ENCODE results near the gene CCNL1.
"Not testable (repeated sequence)": the region's sequence is repeated elsewhere in the genome, so short reads cannot be mapped to it uniquely, and the experiment has no call there.

CCNL1 gene

DNA sequence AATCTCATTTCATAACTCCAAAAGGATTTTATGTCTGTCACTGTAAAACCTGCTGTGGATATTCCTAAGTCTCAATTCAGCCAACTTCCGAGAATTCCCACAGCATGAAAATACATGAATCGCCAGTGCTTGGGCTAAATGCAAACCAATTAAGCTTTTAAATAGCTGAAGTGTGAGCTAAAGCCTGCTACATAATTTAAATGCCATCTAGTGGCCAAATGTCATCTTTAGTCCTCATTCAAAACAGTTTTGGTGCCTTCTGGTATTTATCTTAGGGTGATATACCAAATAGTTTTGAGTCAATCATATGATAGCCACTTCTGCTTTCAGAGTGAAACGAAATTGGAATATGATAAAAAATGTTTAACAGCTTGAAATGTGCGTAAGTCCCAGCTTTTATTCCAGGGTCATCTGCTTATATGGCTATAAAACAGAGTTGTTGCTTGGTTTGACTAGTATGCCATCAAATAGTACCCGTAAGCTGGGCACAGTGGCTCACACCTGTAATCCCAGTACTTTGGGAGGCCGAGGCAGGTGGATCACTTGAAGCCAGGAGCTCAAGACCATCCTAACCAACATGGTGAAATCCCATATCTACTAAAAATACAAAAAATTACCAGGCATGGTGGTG is 41.8 kb upstream of the CCNL1 start:
- TF ChIP-seq, protein P1, sequence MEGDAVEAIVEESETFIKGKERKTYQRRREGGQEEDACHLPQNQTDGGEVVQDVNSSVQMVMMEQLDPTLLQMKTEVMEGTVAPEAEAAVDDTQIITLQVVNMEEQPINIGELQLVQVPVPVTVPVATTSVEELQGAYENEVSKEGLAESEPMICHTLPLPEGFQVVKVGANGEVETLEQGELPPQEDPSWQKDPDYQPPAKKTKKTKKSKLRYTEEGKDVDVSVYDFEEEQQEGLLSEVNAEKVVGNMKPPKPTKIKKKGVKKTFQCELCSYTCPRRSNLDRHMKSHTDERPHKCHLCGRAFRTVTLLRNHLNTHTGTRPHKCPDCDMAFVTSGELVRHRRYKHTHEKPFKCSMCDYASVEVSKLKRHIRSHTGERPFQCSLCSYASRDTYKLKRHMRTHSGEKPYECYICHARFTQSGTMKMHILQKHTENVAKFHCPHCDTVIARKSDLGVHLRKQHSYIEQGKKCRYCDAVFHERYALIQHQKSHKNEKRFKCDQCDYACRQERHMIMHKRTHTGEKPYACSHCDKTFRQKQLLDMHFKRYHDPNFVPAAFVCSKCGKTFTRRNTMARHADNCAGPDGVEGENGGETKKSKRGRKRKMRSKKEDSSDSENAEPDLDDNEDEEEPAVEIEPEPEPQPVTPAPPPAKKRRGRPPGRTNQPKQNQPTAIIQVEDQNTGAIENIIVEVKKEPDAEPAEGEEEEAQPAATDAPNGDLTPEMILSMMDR (IDR thresholded peaks at IDR 0.05; ENCODE audit: low read length) = peak; percentile 81
- TF ChIP-seq EZH2 (IDR thresholded peaks at IDR 0.05; ENCODE audit: borderline replicate concordance, low read length) = no peak
- H3K79me2 ChIP-seq (ENCODE audit: insufficient read depth, low read length) = no peaks in the 10 kb centered on the region
- no peak overlapping the region for H3K4me2 ChIP-seq (ENCODE audit: low read length)
- H3K9me2 ChIP-seq (ENCODE audit: low read depth, low read length) = no peaks in the 10 kb centered on the region
- no peaks in the 10 kb centered on the region for H3F3A ChIP-seq (ENCODE audit: insufficient read depth, low read length)
- no peak overlapping the region for H2AFZ ChIP-seq (ENCODE audit: low read length)
- no peak overlapping the region for H3K27ac ChIP-seq (ENCODE audit: low read depth, low read length, poor library complexity, severe bottlenecking)
- H3K4me1 ChIP-seq (ENCODE audit: insufficient read depth, low read length, severe bottlenecking) = no peaks in the 10 kb centered on the region
- H3K36me3 ChIP-seq (ENCODE audit: insufficient read depth, low read length) = no peaks in the 10 kb centered on the region
- no peaks in the 10 kb centered on the region for H3K27me3 ChIP-seq (ENCODE audit: insufficient read depth, low read length)
- H3K9ac ChIP-seq (ENCODE audit: low read length) = no peak overlapping the region
- H4K20me1 ChIP-seq (ENCODE audit: insufficient read depth, low read length) = no peaks in the 10 kb centered on the region; the same call in 1 of the 2 replicates
- no peaks in the 10 kb centered on the region for H3K9me3 ChIP-seq (ENCODE audit: low read length)
- H3K4me3 ChIP-seq (ENCODE audit: low read depth, low read length, poor library complexity, severe bottlenecking) = no peak overlapping the region

DNA sequence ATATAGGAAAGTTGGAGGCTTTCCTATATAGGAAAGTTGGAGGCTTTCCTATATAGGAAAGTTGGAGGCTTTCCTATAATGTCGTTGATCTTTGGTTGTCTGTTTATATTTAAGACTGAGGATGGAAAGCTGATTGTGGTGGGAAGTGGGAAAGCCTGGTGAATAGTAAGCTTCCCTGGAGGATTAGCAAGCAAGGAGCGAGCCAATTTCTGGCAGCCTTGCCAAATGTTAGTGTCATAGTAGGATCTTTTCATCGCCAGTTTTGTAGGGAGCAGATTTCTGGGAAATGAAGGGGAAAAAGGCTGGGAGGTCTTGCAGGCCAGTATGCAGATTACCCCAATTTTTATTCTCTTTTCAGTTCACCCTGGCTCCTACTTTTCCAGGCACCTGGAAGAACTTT is 39.9 kb upstream of the CCNL1 start:
- H3K9me3 ChIP-seq (ENCODE audit: low read length) = peaks cover 3% of the 10 kb centered on the region; the same call in 1 of the 2 replicates
- no peak overlapping the region for H3K4me3 ChIP-seq (ENCODE audit: low read depth, low read length, poor library complexity, severe bottlenecking)
- H3F3A ChIP-seq (ENCODE audit: insufficient read depth, low read length) = no peaks in the 10 kb centered on the region
- H3K9ac ChIP-seq (ENCODE audit: low read length) = no peak overlapping the region
- H3K4me2 ChIP-seq (ENCODE audit: low read length) = no peak overlapping the region
- no peaks in the 10 kb centered on the region for H3K79me2 ChIP-seq (ENCODE audit: insufficient read depth, low read length)
- no peaks in the 10 kb centered on the region; the same call in 1 of the 2 replicates for H4K20me1 ChIP-seq (ENCODE audit: insufficient read depth, low read length)
- no peaks in the 10 kb centered on the region for H3K4me1 ChIP-seq (ENCODE audit: insufficient read depth, low read length, severe bottlenecking)
- no peak overlapping the region for H2AFZ ChIP-seq (ENCODE audit: low read length)
- TF ChIP-seq, protein P1 (IDR thresholded peaks at IDR 0.05; ENCODE audit: low read length) = no peak
- TF ChIP-seq EZH2 (IDR thresholded peaks at IDR 0.05; ENCODE audit: borderline replicate concordance, low read length) = no peak
- H3K9me2 ChIP-seq (ENCODE audit: low read depth, low read length) = no peaks in the 10 kb centered on the region
- H3K27ac ChIP-seq (ENCODE audit: low read depth, low read length, poor library complexity, severe bottlenecking) = no peak overlapping the region
- no peaks in the 10 kb centered on the region for H3K36me3 ChIP-seq (ENCODE audit: insufficient read depth, low read length)
- H3K27me3 ChIP-seq (ENCODE audit: insufficient read depth, low read length) = no peaks in the 10 kb centered on the region

DNA sequence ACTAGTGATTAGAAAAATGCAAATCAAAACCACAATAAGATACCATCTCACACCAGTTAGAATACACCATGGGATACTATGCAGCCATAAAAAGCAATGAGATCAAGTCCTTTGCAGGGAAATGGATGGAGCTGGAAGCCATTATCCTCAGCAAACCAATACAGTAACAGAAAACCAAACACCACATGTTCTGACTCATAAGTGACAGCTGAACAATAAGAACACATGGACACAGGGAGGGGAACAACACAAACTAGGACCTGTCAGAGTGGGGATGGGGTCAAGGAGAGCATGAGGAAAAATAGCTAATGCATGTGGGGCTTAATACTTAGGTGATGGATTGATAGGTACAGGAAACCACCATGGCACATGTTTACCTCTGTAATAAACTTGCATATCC is 36.0 kb upstream of the CCNL1 start:
- Histone ChIP-seq H4K20me1 (ENCODE audit: insufficient read depth, low read length) (no peaks in the 10 kb centered on the region), H3K27ac (ENCODE audit: low read depth, low read length, poor library complexity, severe bottlenecking) (no peak overlapping the region), H3K4me2 (ENCODE audit: low read length) (no peak overlapping the region), H3K9me3 (ENCODE audit: low read length) (peaks cover 6% of the 10 kb centered on the region; the same call in 1 of the 2 replicates), H3K79me2 (ENCODE audit: insufficient read depth, low read length) (no peaks in the 10 kb centered on the region), H2AFZ (ENCODE audit: low read length) (no peak overlapping the region), H3F3A (ENCODE audit: insufficient read depth, low read length) (no peaks in the 10 kb centered on the region), H3K4me1 (ENCODE audit: insufficient read depth, low read length, severe bottlenecking) (no peaks in the 10 kb centered on the region), H3K27me3 (ENCODE audit: insufficient read depth, low read length) (no peaks in the 10 kb centered on the region), H3K4me3 (ENCODE audit: low read depth, low read length, poor library complexity, severe bottlenecking) (no peak overlapping the region), H3K9ac (ENCODE audit: low read length) (no peak overlapping the region), H3K36me3 (ENCODE audit: insufficient read depth, low read length) (no peaks in the 10 kb centered on the region), H3K9me2 (ENCODE audit: low read depth, low read length) (no peaks in the 10 kb centered on the region)
- no peak for TF ChIP-seq EZH2 (IDR thresholded peaks at IDR 0.05; ENCODE audit: borderline replicate concordance, low read length)
- TF ChIP-seq, protein P1 (IDR thresholded peaks at IDR 0.05; ENCODE audit: low read length) = no peak

DNA sequence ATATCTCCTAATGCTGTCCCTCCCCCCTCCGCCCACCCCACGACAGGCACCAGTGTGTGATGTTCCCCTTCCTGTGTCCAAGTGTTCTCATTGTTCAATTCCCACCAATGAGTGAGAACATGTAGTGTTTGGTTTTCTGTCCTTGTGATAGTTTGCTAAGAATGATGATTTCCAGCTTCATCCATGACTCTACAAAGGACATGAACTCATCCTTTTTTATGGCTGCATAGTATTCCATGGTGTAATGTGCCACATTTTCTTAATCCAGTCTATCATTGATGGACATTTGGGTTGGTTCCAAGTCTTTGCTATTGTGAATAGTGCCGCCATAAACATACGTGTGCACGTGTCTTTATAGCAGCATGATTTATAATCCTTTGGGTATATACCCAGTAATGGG is 31.2 kb upstream of the CCNL1 start:
- H3K27ac ChIP-seq (ENCODE audit: low read depth, low read length, poor library complexity, severe bottlenecking); H3K4me3 ChIP-seq (ENCODE audit: low read depth, low read length, poor library complexity, severe bottlenecking); H3F3A ChIP-seq (ENCODE audit: insufficient read depth, low read length); H2AFZ ChIP-seq (ENCODE audit: low read length); H3K4me2 ChIP-seq (ENCODE audit: low read length); H3K27me3 ChIP-seq (ENCODE audit: insufficient read depth, low read length); H3K36me3 ChIP-seq (ENCODE audit: insufficient read depth, low read length); H3K9me2 ChIP-seq (ENCODE audit: low read depth, low read length); H3K9ac ChIP-seq (ENCODE audit: low read length); H4K20me1 ChIP-seq (ENCODE audit: insufficient read depth, low read length); H3K4me1 ChIP-seq (ENCODE audit: insufficient read depth, low read length, severe bottlenecking); H3K79me2 ChIP-seq (ENCODE audit: insufficient read depth, low read length): not testable (repeated sequence)
- H3K9me3 ChIP-seq (ENCODE audit: low read length) = peaks cover 45% of the 10 kb centered on the region
